ENCODE data around the gene RPL23. TPM values are rescaled to one million over a fixed set of nuclear protein-coding genes. Genes with fewer than 3 reads are reported as not detected.

RPL23 gene
- total RNA-seq (2021) (764 and 879 TPM in 2 replicates), Bru-seq, nascent RNA (percentile 99 among the genes with signal in this experiment), BruChase-seq, experiment 1, labeled RNA remaining after a 2-hour chase (percentile 98 among the genes with signal in this experiment), BruChase-seq, experiment 2, labeled RNA remaining after a 6-hour chase (percentile 99 among the genes with signal in this experiment)
- long read RNA-seq, transcript RPL23-206 (5 exons, 2,821 nt), result major isoform, 106 of 125 reads
- long read RNA-seq, partial matches to known transcripts, result 14 of 125 reads
- long read RNA-seq, other reads (novel, unspliced or antisense), result 2 of 125 reads

DNA sequence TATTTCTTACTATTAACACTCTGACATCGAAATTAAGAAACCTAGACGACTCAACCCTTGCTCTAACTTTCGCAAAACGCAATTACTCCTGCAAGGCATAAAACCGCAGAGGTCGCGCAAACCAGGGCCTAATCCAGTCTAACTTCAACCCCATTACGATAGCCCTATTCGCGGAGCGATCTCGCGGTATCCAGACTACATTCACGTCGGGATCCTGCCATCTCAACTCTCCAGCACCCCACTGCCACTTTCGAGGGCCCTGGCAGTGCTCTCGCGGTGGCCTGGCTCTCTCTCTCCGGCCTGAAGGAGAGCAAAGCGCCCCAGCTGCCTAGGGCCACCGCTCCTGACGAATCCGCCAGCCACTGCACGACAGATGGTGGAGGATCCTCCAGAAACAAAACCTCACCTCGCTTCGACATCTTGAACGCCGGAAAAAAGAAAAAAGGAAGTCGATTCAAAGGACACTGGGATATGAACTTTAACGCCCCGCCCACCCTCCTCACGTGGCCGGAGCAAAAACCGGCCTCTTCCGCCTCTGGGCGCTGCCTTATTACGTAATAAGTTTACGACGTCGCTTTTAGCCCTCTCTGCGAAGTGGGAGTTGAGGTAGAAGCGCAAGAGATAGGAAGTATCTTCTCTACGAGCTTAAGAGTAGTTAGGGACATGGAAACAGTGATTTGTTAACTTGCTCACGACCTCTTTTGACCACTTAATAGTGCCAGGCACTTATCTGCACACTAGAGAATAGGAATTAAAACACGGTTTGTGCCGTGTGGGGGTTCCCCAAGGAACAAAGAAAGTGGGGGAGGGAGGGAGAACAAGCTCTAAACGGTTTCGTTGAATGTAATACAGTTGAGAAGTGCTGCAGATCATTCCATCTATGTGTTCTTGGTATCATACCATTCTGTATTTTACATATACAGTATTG is at the start of gene RPL23:
Gene RPL23, minus strand, starts transcription at position 430 of the 928 bp plus-strand sequence. Its CDS starts 11 bp downstream, at position 419.
- peak; percentile 94 for DNase-seq (ENCODE audit: low spot score)
- Histone ChIP-seq H3K4me1 (ENCODE audit: insufficient read depth, low read length, poor library complexity, severe bottlenecking) (no peaks in the 10 kb centered on the region), H3K36me3 (ENCODE audit: insufficient read depth, low read length, poor library complexity, severe bottlenecking) (peaks cover 45% of the 10 kb centered on the region), H3K27me3 (replicated peaks; ENCODE audit: insufficient read depth, low read depth, low read length, poor library complexity) (no peaks in the 10 kb centered on the region), H3K27ac (ENCODE audit: low read depth, low read length, poor library complexity, severe bottlenecking) (peak within 1 kb of the TSS; percentile 89), H3K4me3 (ENCODE audit: low read depth, low read length, poor library complexity, severe bottlenecking) (peak within 1 kb of the TSS; percentile 64), H3K9me3 (ENCODE audit: low read depth, low read length, poor library complexity, severe bottlenecking) (no peaks in the 10 kb centered on the region)
- BruUV-seq (replicated peaks), result TSS peak; percentile 99
- intact Hi-C loops (cut with micrococcal nuclease; ENCODE audit: unreplicated experiment), result no loop called here
- ChIA-PET CTCF (no interaction called here), POLR2A (ENCODE audit: low non-redundant PET) (interaction anchor here (0.6 to 1.3 kb wide), 4 partner anchors 16 to 152 kb away, joined by 3 to 5 read pairs (median 4); partner anchors contain the start of gene LASP1)
- TF ChIP-seq, protein P1, sequence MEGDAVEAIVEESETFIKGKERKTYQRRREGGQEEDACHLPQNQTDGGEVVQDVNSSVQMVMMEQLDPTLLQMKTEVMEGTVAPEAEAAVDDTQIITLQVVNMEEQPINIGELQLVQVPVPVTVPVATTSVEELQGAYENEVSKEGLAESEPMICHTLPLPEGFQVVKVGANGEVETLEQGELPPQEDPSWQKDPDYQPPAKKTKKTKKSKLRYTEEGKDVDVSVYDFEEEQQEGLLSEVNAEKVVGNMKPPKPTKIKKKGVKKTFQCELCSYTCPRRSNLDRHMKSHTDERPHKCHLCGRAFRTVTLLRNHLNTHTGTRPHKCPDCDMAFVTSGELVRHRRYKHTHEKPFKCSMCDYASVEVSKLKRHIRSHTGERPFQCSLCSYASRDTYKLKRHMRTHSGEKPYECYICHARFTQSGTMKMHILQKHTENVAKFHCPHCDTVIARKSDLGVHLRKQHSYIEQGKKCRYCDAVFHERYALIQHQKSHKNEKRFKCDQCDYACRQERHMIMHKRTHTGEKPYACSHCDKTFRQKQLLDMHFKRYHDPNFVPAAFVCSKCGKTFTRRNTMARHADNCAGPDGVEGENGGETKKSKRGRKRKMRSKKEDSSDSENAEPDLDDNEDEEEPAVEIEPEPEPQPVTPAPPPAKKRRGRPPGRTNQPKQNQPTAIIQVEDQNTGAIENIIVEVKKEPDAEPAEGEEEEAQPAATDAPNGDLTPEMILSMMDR (conservative IDR thresholded peaks at IDR 0.05; ENCODE audit: low read depth, low read length), result no peak

- Histone ChIP-seq H3K27ac (ENCODE audit: low read depth, low read length, poor library complexity, severe bottlenecking) (no peak overlapping the region), H3K4me1 (ENCODE audit: insufficient read depth, low read length, poor library complexity, severe bottlenecking) (no peaks in the 10 kb centered on the region), H3K4me3 (ENCODE audit: low read depth, low read length, poor library complexity, severe bottlenecking) (no peak overlapping the region), H3K9me3 (ENCODE audit: low read depth, low read length, poor library complexity, severe bottlenecking) (no peaks in the 10 kb centered on the region), H3K36me3 (ENCODE audit: insufficient read depth, low read length, poor library complexity, severe bottlenecking) (no peaks in the 10 kb centered on the region), H3K27me3 (replicated peaks; ENCODE audit: insufficient read depth, low read depth, low read length, poor library complexity) (no peaks in the 10 kb centered on the region)
- intact Hi-C loops (cut with micrococcal nuclease; ENCODE audit: unreplicated experiment), result no loop called here
- DNase-seq (ENCODE audit: low spot score), result peak; percentile 13
- BruUV-seq (replicated peaks), result no TSS peak
- TF ChIP-seq, protein P1 (conservative IDR thresholded peaks at IDR 0.05; ENCODE audit: low read depth, low read length), result no peak
- no peak for TF ChIP-seq EZH2 (IDR thresholded peaks at IDR 0.05; ENCODE audit: borderline replicate concordance, low read depth, low read length, poor library complexity, severe bottlenecking)
- ChIA-PET POLR2A (ENCODE audit: low non-redundant PET) (no interaction called here), CTCF (no interaction called here)
These were observed 47.6 kb upstream of the RPL23 start for GRCh38 chr17:38900978-38901656.

- Histone ChIP-seq H3K4me1 (ENCODE audit: insufficient read depth, low read length, poor library complexity, severe bottlenecking) (no peaks in the 10 kb centered on the region), H3K27ac (ENCODE audit: low read depth, low read length, poor library complexity, severe bottlenecking) (no peak overlapping the region), H3K27me3 (replicated peaks; ENCODE audit: insufficient read depth, low read depth, low read length, poor library complexity) (no peaks in the 10 kb centered on the region), H3K36me3 (ENCODE audit: insufficient read depth, low read length, poor library complexity, severe bottlenecking) (no peaks in the 10 kb centered on the region), H3K9me3 (ENCODE audit: low read depth, low read length, poor library complexity, severe bottlenecking) (no peaks in the 10 kb centered on the region), H3K4me3 (ENCODE audit: low read depth, low read length, poor library complexity, severe bottlenecking) (no peak overlapping the region)
- DNase-seq (ENCODE audit: low spot score), result no peak
- no TSS peak for BruUV-seq (replicated peaks)
- ChIA-PET CTCF (no interaction called here), POLR2A (ENCODE audit: low non-redundant PET) (no interaction called here)
- intact Hi-C loops (cut with micrococcal nuclease; ENCODE audit: unreplicated experiment), result no loop called here
- no peak for TF ChIP-seq EZH2 (IDR thresholded peaks at IDR 0.05; ENCODE audit: borderline replicate concordance, low read depth, low read length, poor library complexity, severe bottlenecking)
- TF ChIP-seq, protein P1 (conservative IDR thresholded peaks at IDR 0.05; ENCODE audit: low read depth, low read length), result no peak
These were observed 45.9 kb upstream of the RPL23 start for GRCh38 chr17:38899421-38899820.

Measured in A673 (cell line).